Activated CD4-positive, alpha-beta T cell treated with anti-CD3 and anti-CD28 coated beads, Interleukin-2, amount 50 U/mL, for 1 hour (primary cell): ENCODE measurements around the gene GLUD1.
"Not testable (repeated sequence)": the region's sequence is repeated elsewhere in the genome, so short reads cannot be mapped to it uniquely, and the experiment has no call there.

Experiments
- DNase-seq: peaks from one replicate; pipeline ENCODE4 v3.0.0-alpha.2; 2020

GLUD1 gene

GRCh38 chr10:87089746-87090145 is 4.9 kb downstream of the GLUD1 start:
- DNase-seq, result no peak

GRCh38 chr10:87085537-87085936 is 9.1 kb downstream of the GLUD1 start:
- DNase-seq, result no peak

GRCh38 chr10:87084291-87084782 is 10.3 kb downstream of the GLUD1 start:
- not testable (repeated sequence) for DNase-seq

GRCh38 chr10:87083576-87084290 is 10.9 kb downstream of the GLUD1 start:
- peak; percentile 23 for DNase-seq

- not testable (repeated sequence) for DNase-seq
Measured at GRCh38 chr10:87082219-87082618, 12.4 kb downstream of the GLUD1 start.

GRCh38 chr10:87081574-87081973 is 13.1 kb downstream of the GLUD1 start:
- DNase-seq, result not testable (repeated sequence)

- not testable (repeated sequence) for DNase-seq
Measured at GRCh38 chr10:87080621-87081020, 14.0 kb downstream of the GLUD1 start.

GRCh38 chr10:87079106-87079836 is 15.4 kb downstream of the GLUD1 start:
- DNase-seq, result no peak

- not testable (repeated sequence) for DNase-seq
Measured at GRCh38 chr10:87076421-87076820, 18.2 kb downstream of the GLUD1 start.

- DNase-seq, result no peak
Measured at GRCh38 chr10:87072449-87072848, 22.2 kb downstream of the GLUD1 start.

GRCh38 chr10:87068281-87068680 is 26.4 kb downstream of the GLUD1 start:
- DNase-seq, result no peak

- no peak for DNase-seq
Measured at GRCh38 chr10:87066865-87067264, 27.8 kb downstream of the GLUD1 start.

GRCh38 chr10:87066178-87066577 is 28.5 kb downstream of the GLUD1 start:
- DNase-seq, result no peak

- DNase-seq, result no peak
Measured at GRCh38 chr10:87064651-87065050, 30.0 kb downstream of the GLUD1 start.

- no peak for DNase-seq
Measured at GRCh38 chr10:87060280-87060928, 34.2 kb downstream of the GLUD1 start.

- DNase-seq, result no peak
Measured at GRCh38 chr10:87059401-87059800, 35.2 kb downstream of the GLUD1 start.

GRCh38 chr10:87058171-87058570 is 36.5 kb downstream of the GLUD1 start:
- no peak for DNase-seq

- DNase-seq, result no peak
Measured at GRCh38 chr10:87054373-87055295, 40.0 kb downstream of the GLUD1 start.

GRCh38 chr10:87053577-87054181 is 41.0 kb downstream of the GLUD1 start:
- DNase-seq, result no peak

- no peak for DNase-seq
Measured at GRCh38 chr10:87053111-87053510, 41.5 kb downstream of the GLUD1 start.

GRCh38 chr10:87045434-87045938 is 49.2 kb downstream of the GLUD1 start:
- no peak for DNase-seq

GRCh38 chr10:87043579-87043978 is 51.1 kb downstream of the GLUD1 start:
- not testable (repeated sequence) for DNase-seq
